HG03378 (cell line): ENCODE measurements around the gene IGSF3.

Experiments used
- ATAC-seq: cut with Tn5 transposase; IDR thresholded peaks from one replicate; pipeline ENCODE4 v1.9.1; 2021; ENCODE audit warnings: mild to moderate bottlenecking, moderate library complexity; ENCODE audit not compliant: unreplicated experiment

Gene IGSF3

DNA sequence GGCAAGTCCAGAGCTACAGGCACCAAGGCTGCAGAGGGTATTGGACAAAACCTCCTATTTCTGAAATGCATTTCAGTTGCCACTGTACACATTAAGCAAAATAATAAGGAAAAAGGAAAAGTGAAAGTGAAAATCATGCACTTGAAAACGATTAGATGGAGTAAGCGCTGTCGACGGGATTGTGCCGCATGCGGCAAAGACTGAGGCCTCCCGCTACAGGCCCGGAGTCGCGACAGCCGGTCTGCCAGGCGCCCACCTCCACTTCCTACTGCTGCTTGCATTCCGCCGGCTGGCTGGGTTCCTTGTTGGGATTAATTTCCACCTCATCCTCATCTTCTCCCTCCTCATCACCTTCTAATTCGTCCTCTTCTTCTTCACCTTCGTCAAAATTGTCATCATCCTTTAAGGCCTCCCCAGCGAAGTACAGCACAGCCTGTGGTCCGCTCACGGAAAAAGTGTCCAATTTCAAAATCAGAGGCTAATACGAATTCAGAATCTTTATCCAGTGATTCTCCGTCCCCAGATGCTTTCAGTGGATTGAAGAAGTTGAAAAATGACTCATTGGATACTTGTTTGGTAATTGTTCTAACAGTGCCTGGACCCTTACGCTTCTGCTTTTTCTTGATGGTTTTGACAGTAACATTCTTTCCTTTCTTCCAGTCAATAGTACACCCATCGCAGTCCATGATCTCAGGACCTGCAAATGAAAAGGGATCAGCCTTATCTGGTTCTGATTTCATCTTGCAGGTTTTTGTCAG lies 134.7 kb downstream of the IGSF3 start:
- ATAC-seq = no peak

DNA sequence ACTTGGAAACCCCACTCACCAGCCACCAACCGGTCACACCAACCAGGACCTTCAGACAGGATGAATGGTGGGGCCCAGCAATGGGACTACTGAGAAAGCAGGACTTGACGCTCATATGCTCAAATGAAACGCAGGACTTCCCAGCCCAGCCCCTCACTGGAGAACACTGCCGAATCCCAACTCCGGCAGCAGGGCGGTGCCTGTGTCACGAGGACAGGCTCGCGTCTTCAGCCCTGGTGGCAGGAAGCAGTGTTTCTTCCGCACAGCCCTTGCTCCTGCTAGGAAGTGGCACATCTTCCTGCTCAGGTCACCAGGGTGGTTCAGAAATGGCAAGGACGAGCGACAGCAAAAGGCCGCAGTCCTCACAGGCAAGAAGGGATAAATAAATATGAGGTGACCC lies 135.6 kb downstream of the IGSF3 start:
- ATAC-seq = no peak

GRCh38 chr1:116529681-116530080 lies 137.9 kb downstream of the IGSF3 start:
- no peak for ATAC-seq

- no peak for ATAC-seq
Observed at GRCh38 chr1:116529199-116529631, 138.3 kb downstream of the IGSF3 start.

DNA sequence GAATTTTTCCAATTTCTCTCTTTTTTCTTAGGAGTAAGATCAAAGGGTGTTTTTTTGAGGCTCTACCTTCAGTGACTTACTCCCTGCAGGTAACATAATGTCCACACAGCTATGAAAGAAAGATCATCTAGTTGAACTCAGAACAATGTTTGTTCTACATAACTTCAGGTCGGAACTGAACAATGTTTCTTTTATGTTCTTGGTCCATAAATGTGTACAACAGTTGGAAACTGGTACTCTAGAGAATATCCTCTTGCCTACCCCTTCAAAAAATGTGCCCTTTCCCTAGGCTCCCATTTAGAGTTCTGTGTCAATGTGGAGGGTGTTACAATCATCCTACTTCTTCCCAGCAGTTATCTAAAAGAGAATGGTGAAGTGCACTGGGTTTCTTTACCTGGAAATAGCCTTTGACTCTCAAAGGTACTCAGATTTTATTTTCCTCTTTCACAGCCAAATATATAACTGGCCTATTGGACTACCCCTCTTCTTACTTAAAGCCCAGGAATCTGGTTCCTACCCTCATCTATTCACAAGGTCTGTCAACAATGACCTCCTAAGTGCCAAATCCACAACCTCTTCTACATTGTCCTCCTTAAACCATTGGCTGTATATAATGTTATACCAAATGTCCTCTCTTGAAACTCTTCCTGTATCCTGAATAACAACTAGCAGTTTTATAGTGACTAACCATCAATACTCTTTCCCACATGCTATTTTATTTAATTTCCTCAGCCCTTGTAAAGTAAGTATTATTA lies 139.0 kb downstream of the IGSF3 start:
- no peak for ATAC-seq

DNA sequence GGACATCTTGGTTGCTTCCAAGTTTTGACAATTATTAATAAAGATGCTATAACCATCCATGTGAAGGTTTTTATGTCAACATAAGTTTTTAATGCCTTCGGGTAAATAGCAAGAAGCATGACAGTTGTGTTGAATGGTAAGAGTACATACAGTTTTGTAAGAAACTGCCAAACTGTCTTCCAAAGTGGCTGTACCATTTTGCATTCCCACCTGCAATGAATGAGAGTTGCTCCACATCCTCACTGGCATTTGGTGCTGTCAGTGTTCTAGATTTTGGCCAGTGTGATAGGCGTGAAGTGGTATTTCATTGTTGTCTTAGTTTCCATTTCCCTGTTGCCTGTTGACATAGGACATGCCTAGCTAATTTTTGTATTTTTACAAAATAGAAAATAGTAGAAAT lies 142.1 kb downstream of the IGSF3 start:
- no peak for ATAC-seq
